ENCODE data around the gene LRP11.

Gene LRP11

GRCh38 chr6:149769676-149770075 is 94.5 kb downstream of the LRP11 start:
- DNase-seq (ENCODE audit: low read depth in 1 of 2, low spot score in 1 of 2) = no peak
- TF ChIP-seq POLR2AphosphoS5 (IDR thresholded peaks at IDR 0.05; ENCODE audit: low read depth) (no peak), CTCF (IDR thresholded peaks at IDR 0.05; ENCODE audit: insufficient read depth, low read length) (no peak), SPI1 (IDR thresholded peaks at IDR 0.05; ENCODE audit: borderline replicate concordance, low read depth) (no peak), GABPA (IDR thresholded peaks at IDR 0.05; ENCODE audit: low read depth) (no peak)
- TF ChIP-seq, protein P1, sequence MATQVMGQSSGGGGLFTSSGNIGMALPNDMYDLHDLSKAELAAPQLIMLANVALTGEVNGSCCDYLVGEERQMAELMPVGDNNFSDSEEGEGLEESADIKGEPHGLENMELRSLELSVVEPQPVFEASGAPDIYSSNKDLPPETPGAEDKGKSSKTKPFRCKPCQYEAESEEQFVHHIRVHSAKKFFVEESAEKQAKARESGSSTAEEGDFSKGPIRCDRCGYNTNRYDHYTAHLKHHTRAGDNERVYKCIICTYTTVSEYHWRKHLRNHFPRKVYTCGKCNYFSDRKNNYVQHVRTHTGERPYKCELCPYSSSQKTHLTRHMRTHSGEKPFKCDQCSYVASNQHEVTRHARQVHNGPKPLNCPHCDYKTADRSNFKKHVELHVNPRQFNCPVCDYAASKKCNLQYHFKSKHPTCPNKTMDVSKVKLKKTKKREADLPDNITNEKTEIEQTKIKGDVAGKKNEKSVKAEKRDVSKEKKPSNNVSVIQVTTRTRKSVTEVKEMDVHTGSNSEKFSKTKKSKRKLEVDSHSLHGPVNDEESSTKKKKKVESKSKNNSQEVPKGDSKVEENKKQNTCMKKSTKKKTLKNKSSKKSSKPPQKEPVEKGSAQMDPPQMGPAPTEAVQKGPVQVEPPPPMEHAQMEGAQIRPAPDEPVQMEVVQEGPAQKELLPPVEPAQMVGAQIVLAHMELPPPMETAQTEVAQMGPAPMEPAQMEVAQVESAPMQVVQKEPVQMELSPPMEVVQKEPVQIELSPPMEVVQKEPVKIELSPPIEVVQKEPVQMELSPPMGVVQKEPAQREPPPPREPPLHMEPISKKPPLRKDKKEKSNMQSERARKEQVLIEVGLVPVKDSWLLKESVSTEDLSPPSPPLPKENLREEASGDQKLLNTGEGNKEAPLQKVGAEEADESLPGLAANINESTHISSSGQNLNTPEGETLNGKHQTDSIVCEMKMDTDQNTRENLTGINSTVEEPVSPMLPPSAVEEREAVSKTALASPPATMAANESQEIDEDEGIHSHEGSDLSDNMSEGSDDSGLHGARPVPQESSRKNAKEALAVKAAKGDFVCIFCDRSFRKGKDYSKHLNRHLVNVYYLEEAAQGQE (IDR thresholded peaks at IDR 0.05; ENCODE audit: insufficient replicate concordance, low read depth) = no peak
- Histone ChIP-seq H3K4me3 (replicated peaks; ENCODE audit: insufficient read depth, low read length) (no peak overlapping the region), H3K27ac (replicated peaks) (no peak overlapping the region), H3K27me3 (ENCODE audit: insufficient read depth, poor library complexity, severe bottlenecking) (no peaks in the 10 kb centered on the region)

All from HL-60 (cell line).